ENCODE results near the gene CD2BP2. TPM values are rescaled to one million over a fixed set of nuclear protein-coding genes. Genes with fewer than 3 reads are reported as not detected.

CD2BP2 gene
- total RNA-seq: 10 to 100 TPM; 27.9 to 31.3 TPM

DNA sequence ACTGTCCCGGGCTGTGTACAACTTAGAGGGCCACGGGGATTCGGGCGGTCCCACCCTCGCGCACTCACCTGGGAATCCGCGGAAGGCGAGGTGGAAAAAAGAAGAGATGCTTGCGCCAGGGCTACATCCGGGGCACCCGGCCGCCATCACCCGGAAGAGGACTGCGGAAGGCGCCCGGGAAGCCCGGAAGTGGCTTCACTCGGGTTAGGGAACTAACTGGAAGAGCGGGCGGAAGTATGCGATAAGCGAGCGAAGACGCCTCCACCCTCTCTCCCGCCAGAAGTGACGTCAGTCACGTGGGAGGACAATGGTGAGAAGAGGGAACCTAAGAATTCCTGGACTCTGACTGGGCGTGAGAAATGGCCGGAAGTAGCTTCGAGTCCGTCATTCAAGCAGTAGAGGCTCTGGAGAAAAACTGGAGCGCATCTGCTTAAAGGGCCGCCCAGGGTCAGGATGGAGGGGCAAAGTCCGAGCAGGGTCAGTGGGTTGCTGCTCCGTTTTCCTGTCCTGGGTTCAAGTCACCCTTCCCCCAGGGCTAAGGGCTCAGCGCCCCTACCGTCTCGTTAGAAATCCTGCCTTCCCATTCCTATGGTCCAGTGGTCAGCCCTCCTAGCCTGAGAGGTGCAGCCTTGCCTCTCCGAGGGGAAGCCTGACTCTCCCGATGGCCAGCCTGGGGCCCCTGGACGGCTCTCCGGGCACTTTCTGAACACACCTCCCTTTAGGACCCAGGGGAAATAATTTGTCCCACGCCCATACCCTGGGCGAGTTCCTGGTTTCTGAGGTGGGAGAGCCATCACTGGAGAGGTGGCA, at the start of gene CD2BP2:
TSS of gene CD2BP2 (minus strand) at position 165 of the 810 bp plus-strand sequence. CDS start 627 bp downstream, outside the sequence.

DNA sequence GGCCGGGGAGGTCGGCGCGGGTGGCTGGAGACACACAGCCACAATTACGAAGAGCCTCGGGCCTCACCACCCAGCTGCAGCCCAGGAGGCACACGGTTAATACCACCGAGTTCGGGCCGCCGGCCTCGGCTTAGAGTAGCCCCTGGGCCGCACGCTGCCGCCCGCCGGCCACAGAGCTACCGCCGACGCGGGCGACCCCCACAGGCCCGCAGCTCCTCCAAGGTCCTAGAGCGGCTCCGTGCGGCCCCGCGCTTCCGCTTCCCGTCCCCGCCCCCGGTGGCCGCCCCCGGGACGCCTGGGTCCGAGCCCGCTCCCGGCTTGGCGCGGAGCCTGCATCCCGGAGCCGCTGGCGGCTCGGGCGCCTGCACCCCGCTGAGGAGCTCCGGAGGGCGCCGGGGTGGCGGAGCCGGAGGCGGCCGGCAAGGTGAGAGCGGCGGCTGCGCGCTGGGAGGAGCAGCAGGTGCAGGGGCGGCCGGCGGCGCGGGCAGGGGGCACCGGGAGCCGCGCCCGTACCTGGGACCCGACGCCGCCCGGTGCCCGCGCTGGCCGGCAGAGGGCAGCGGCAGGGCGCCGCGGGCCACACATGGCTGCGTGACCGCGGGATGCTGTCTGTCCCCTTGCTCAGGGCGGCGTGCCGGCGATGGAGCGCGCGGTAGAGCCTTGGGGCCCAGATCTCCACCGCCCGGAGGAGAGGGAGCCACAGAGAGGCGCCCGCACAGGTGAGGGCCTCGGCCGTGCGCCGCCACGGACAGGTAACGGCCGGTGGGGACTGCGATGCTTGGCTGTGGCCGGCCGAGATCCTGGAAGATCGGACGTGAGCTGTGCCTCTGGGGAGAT, 40.3 kb upstream of the CD2BP2 start, which contains the start of gene ZNF48:
TSS of gene ZNF48 (plus strand) at position 266 of the 837 bp plus-strand sequence. CDS start at position 641, 375 bp downstream.

DNA sequence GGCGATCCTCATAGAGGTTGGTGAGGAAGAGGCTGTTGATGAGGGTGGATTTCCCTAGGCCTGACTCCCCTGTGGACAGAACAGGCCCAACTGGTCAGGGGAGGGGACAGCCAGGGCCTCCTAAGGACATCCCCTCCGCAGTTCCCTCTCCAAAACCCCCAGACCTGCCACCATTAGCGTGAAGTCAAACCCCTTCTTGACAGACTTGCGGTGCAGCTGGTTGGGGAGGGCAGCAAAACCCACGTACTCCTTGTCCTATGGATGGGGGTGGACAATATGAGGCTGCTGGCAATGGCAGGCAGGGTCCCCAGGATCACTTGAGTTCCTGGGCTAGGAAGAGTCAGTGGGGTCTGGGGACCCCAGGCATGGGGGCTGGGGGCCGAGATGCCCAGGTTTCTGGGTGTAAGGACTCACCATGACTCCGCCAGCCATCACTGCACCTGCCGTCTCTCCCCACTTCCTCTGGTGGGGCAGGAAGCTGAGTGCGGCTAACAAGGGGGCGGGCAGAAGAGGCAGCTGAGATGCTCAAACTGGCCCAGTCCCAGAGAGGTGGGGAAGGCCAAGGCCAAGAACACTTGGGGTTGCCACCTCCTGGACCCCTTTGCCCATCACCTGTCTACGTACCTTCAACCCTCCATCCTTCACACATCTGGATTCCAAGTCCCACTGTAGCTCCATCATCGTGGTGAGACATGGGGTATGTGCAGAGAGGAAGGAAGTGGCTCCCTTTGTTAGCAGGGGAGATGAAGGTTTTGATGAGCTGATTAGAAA, 27.2 kb upstream of the CD2BP2 start, which contains the start of gene SEPTIN1:
TSS of gene SEPTIN1 (minus strand) at position 451 of the 771 bp plus-strand sequence. CDS start at position 432, 19 bp downstream.

DNA sequence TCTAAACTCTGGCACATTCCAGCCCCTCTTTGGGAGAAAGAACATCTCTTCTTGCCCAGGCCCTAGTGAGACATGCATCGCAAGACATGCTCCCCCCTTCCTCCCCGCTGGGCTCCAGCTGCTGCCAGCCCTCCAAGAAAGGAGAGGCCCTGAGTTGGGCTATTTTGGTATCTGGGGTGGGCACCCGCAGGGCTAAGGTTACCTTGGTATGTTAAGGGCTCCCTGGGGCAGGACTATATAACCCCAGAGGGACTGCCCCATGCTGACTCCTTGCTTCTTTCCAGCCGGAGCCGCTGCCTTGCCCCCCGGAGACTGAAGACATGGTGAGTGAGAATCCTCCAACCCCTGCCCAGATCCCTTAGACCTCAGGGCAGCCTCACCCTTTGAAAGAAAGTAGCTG, 19.4 kb upstream of the CD2BP2 start, which contains the start of gene MYL11:
TSS of gene MYL11 (plus strand) at position 265 of the 400 bp plus-strand sequence. CDS start at position 321, 56 bp downstream.

DNA sequence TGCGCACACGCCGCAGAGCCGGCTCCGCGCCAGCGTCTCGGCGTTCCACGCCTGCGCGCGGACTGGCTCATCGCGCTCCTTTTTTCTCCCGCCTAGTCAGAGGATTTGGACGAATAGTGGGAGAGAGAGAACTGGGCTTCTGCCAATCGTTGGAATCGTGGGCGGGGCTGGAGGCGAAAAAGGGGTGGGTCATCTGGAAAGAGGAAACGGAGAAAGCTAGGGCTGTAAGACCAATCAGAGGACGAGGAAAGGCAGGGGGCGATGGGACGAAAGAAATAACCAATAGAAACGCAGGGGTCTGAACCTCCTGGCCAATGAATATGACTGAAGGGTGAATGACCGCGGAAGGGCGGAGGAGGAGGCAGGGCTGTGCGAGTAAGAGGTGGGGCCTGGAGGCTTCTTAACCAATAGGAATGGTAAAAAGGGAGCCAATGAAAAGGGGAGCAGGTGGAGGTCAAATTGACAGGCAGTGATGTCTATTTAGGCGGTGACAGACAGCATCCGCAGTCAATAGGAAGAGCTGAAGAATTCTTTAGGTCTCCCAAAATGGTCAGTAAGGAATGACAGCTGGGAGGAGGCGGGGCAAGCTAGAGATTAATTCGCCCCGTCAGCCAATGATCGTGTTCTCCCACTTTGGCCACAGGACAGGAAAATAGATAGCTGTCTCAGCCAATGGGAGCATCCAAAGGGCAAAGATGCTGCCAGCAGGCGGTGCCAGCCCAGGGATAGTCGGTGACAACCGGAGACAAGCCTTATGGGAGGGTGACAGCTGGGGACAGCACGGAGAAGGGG, 15.5 kb upstream of the CD2BP2 start, which contains the start of gene TBC1D10B:
TSS of gene TBC1D10B (minus strand) at position 39 of the 792 bp plus-strand sequence. CDS start 311 bp downstream, outside the sequence.

Other genes starting within 250 kb of the CD2BP2 start
- under 1 TPM; 0.33 to 0.69 TPM for gene GDPD3, start 241.8 kb downstream of the CD2BP2 start, total RNA-seq
- 10 to 100 TPM; 16.5 to 21.6 TPM for gene MAPK3, start 232.1 kb downstream of the CD2BP2 start, total RNA-seq
- 1 to 10 TPM in 1 of 2 donors, under 1 TPM in 1; 0.69 to 1.3 TPM for gene CORO1A, start 171.7 kb downstream of the CD2BP2 start, total RNA-seq
- 100 to 1,000 TPM; 189 to 253 TPM for gene BOLA2B, start 161.6 kb downstream of the CD2BP2 start, total RNA-seq
- gene SLX1A, start 161.4 kb downstream of the CD2BP2 start, total RNA-seq: 10 to 100 TPM; 28.6 to 51.3 TPM
- 1 to 10 TPM; 1.4 to 3.3 TPM for gene SULT1A3, start 156.1 kb downstream of the CD2BP2 start, total RNA-seq
- gene NPIPB13, start 106.8 kb downstream of the CD2BP2 start, total RNA-seq: 1 to 10 TPM in 1 of 2 donors, under 1 TPM in 1; 1.00 to 5.2 TPM
- 10 to 100 TPM; 28.2 to 35.6 TPM for gene TBC1D10B, start 15.2 kb upstream of the CD2BP2 start, total RNA-seq
- gene MYL11, start 19.5 kb upstream of the CD2BP2 start, total RNA-seq: not detected
- not detected for gene SEPTIN1, start 27.3 kb upstream of the CD2BP2 start, total RNA-seq
- 1 to 10 TPM; 5.7 to 5.9 TPM for gene ZNF48, start 40.1 kb upstream of the CD2BP2 start, total RNA-seq
- gene ZNF771, start 52.3 kb upstream of the CD2BP2 start, total RNA-seq: 10 to 100 TPM in 1 of 2 donors, 1 to 10 TPM in 1; 9.3 to 13.3 TPM
- 10 to 100 TPM; 13.4 to 52.6 TPM for gene DCTPP1, start 74.7 kb upstream of the CD2BP2 start, total RNA-seq
- 10 to 100 TPM; 20.0 to 21.3 TPM for gene SEPHS2, start 90.6 kb upstream of the CD2BP2 start, total RNA-seq
- gene ITGAL, start 117.4 kb upstream of the CD2BP2 start, total RNA-seq: not detected
- gene ZNF768, start 171.3 kb upstream of the CD2BP2 start, total RNA-seq: 10 to 100 TPM; 23.1 to 26.3 TPM
- gene ZNF747, start 179.6 kb upstream of the CD2BP2 start, total RNA-seq: 10 to 100 TPM; 13.7 to 15.5 TPM
- gene ZNF764, start 203.1 kb upstream of the CD2BP2 start, total RNA-seq: 1 to 10 TPM; 5.3 to 7.2 TPM
- 10 to 100 TPM; 14.8 to 18.6 TPM for gene ZNF688, start 216.4 kb upstream of the CD2BP2 start, total RNA-seq
- gene ZNF785, start 230.4 kb upstream of the CD2BP2 start, total RNA-seq: 1 to 10 TPM; 6.7 to 7.9 TPM